CD14-positive monocyte (primary cell): ENCODE measurements around the gene PLA2G3. TPM values are rescaled to one million over a fixed set of nuclear protein-coding genes. Genes with fewer than 3 reads are reported as not detected.

ENCODE experiments used
- DNase-seq, 3 donors: peaks; one replicate each; pipeline ENCODE4 v3.0.0-alpha.2; 2011 to 2022
- H2AFZ ChIP-seq: 2 replicates; pipeline ENCODE4 v1.6.0; 2012; ENCODE audit warnings: mild to moderate bottlenecking, low read depth, low read length, inconsistent platforms; ENCODE audit not compliant: insufficient read depth, poor library complexity, severe bottlenecking
- H3K27ac ChIP-seq, 2 donors: 1 replicate in 1 of 2; 2 replicates in 1 of 2; pipeline ENCODE4 v1.5.1; 2012 to 2013; ENCODE audit warnings: low read length in 2 of 2, control low read depth in 1 of 2, inconsistent platforms in 1 of 2, low read depth in 1 of 2, mild to moderate bottlenecking in 1 of 2
- H3K27me3 ChIP-seq, 2 donors: one replicate each; pipeline versions ENCODE4 v1.6.0 to v1.6.1; 2011 to 2013; ENCODE audit warnings: low read length in 2 of 2; ENCODE audit not compliant: control insufficient read depth in 2 of 2, insufficient read depth in 2 of 2
- H3K36me3 ChIP-seq, 2 donors: replicated peaks in 1 of 2; 1 replicate in 1 of 2; 2 replicates in 1 of 2; pipeline versions ENCODE4 v1.5.1 to v1.6.1; 2012 to 2013; ENCODE audit warnings: low read length in 2 of 2, control low read depth in 1 of 2, inconsistent platforms in 1 of 2, mild to moderate bottlenecking in 1 of 2; ENCODE audit not compliant: insufficient read depth in 2 of 2, control insufficient read depth in 1 of 2
- H3K4me1 ChIP-seq, 2 donors: 1 replicate in 1 of 2; 2 replicates in 1 of 2; pipeline versions ENCODE4 v1.5.1 to v1.6.1; 2012 to 2013; ENCODE audit warnings: low read length in 2 of 2, control low read depth in 1 of 2, inconsistent platforms in 1 of 2, mild to moderate bottlenecking in 1 of 2, moderate library complexity in 1 of 2; ENCODE audit not compliant: insufficient read depth in 2 of 2, control insufficient read depth in 1 of 2
- H3K4me2 ChIP-seq: replicated peaks from 2 replicates; pipeline ENCODE3; 2012; ENCODE audit warnings: low read length, moderate library complexity, mild to moderate bottlenecking; ENCODE audit not compliant: poor library complexity, severe bottlenecking; ENCODE audit errors: extremely low read depth
- H3K4me3 ChIP-seq, 3 experiments: fragments of 200-600 bp in 1 of 3; sonication (generic) in 1 of 3; replicated peaks in 1 of 3; 1 replicate in 2 of 3; 2 replicates in 1 of 3; pipeline ENCODE4 v1.5.1; 2011 to 2013; ENCODE audit warnings: low read length in 3 of 3, mild to moderate bottlenecking in 3 of 3, control low read depth in 2 of 3, low read depth in 2 of 3, inconsistent platforms in 1 of 3, moderate library complexity in 1 of 3
- H3K79me2 ChIP-seq: 2 replicates; pipeline ENCODE4 v1.6.0; 2012; ENCODE audit warnings: mild to moderate bottlenecking, control low read depth, inconsistent platforms, low read length, moderate library complexity; ENCODE audit not compliant: insufficient read depth
- H3K9ac ChIP-seq: 2 replicates; pipeline ENCODE4 v1.6.0; 2017; ENCODE audit warnings: low read length, mild to moderate bottlenecking; ENCODE audit not compliant: insufficient read depth, poor library complexity, severe bottlenecking
- H3K9me3 ChIP-seq, 2 donors: replicated peaks in 1 of 2; 1 replicate in 1 of 2; 2 replicates in 1 of 2; pipeline versions ENCODE4 v1.5.1 to v1.6.1; 2012 to 2013; ENCODE audit warnings: low read length in 2 of 2, control low read depth in 1 of 2; ENCODE audit not compliant: control insufficient read depth in 1 of 2, insufficient read depth in 1 of 2
- H4K20me1 ChIP-seq: 2 replicates; pipeline ENCODE4 v1.6.0; 2012; ENCODE audit warnings: mild to moderate bottlenecking, low read length, control low read depth, moderate library complexity; ENCODE audit not compliant: insufficient read depth
- H3K27ac Mint-ChIP-seq, 7 donors: one replicate each; pipeline ENCODE4 v1.8.0; 2020; ENCODE audit warnings: mild to moderate bottlenecking in 7 of 7, mixed read lengths in 7 of 7, moderate library complexity in 6 of 7, inconsistent platforms in 2 of 7
- H3K27me3 Mint-ChIP-seq, 3 donors: one replicate each; pipeline ENCODE4 v1.8.0; 2021 to 2022; ENCODE audit warnings: low read depth in 3 of 3, mild to moderate bottlenecking in 3 of 3, mixed read lengths in 3 of 3, moderate library complexity in 3 of 3, inconsistent platforms in 1 of 3
- H3K36me3 Mint-ChIP-seq, 2 donors: one replicate each; pipeline ENCODE4 v1.8.0; 2020; ENCODE audit warnings: mixed read lengths in 2 of 2, inconsistent platforms in 1 of 2, mild to moderate bottlenecking in 1 of 2
- H3K4me1 Mint-ChIP-seq: one replicate; pipeline ENCODE4 v1.8.0; 2020; ENCODE audit warnings: mild to moderate bottlenecking, mixed read lengths
- H3K4me3 Mint-ChIP-seq, 2 donors: one replicate each; pipeline ENCODE4 v1.8.0; 2020; ENCODE audit warnings: mild to moderate bottlenecking in 2 of 2, mixed read lengths in 2 of 2, moderate library complexity in 1 of 2
- H3K9me3 Mint-ChIP-seq, 7 donors: one replicate each; pipeline ENCODE4 v1.8.0; 2020 to 2022; ENCODE audit warnings: mixed read lengths in 7 of 7, mild to moderate bottlenecking in 6 of 7, moderate library complexity in 6 of 7, inconsistent platforms in 2 of 7
- CTCF ChIP-seq: fragments of 200-600 bp; IDR thresholded peaks from one replicate; pipeline ENCODE4 v1.8.0; 2022; ENCODE audit warnings: antibody characterized with exemption, mild to moderate bottlenecking
- WGBS: methylation state at CpG from one replicate; pipeline ENCODE4 v1.1.5; 2013; ENCODE audit warnings: missing lambda C conversion rate; ENCODE audit not compliant: insufficient coverage; 5-methylcytosine and 5-hydroxymethylcytosine counted together
- intact Hi-C, 2 donors: fragments of 100-400 bp; cut with micrococcal nuclease; formaldehyde crosslinking; loops; one replicate each; pipeline versions ENCODE4 v1.15.0 to v1.15.1; 2023
- polyA plus RNA-seq, 3 donors: library from polyadenylated mRNA; depleted of rRNA in 1 of 3; unstranded in 2 of 3; stranded (reverse) in 1 of 3; fragments of 300-500 nt in 2 of 3; fragments of >200 nt in 1 of 3; fragmentation: Illumina TruSeq in 2 of 3; gene quantifications; 1 replicate in 2 of 3; 2 replicates in 1 of 3; pipeline ENCODE4 v1.2.3, GENCODE V29; 2012 to 2021

PLA2G3 gene
- polyA plus RNA-seq, 3 donors = not detected

GRCh38 chr22:31105282-31105929, 34.9 kb downstream of the PLA2G3 start:
- Histone ChIP-seq H3K79me2 (no peaks in the 10 kb centered on the region), H3K27ac (no peak overlapping the region), H3K4me2 (no peak overlapping the region), H3K9ac (no peak overlapping the region), H3K9me3 (no peaks in the 10 kb centered on the region), H2AFZ (no peak overlapping the region), H3K4me1 (peaks cover 12 to 14% of the 10 kb centered on the region in 2 donors), H3K4me3 (no peak overlapping the region), H3K27me3 (peaks cover 0 to 2% of the 10 kb centered on the region in 2 donors), H3K36me3 (peaks cover 0 to 1% of the 10 kb centered on the region in 2 donors), H4K20me1 (no peaks in the 10 kb centered on the region)
- intact Hi-C loops = loop anchor here (5.0 to 10.0 kb wide), 3 partner anchors 127 to 169 kb away; no protein-coding TSS in a partner anchor
- DNase-seq = no peak
- H3K27ac Mint-ChIP-seq = peak overlapping the region in 1 of 7 donors; percentile 9
- peaks cover 0 to 1% (median 0%) of the 10 kb centered on the region in 7 donors for H3K9me3 Mint-ChIP-seq
- no peak for TF ChIP-seq CTCF
- peaks cover 5 to 20% (median 14%) of the 10 kb centered on the region in 3 donors for H3K27me3 Mint-ChIP-seq
- H3K36me3 Mint-ChIP-seq = peaks cover 9 to 14% of the 10 kb centered on the region in 2 donors
- 83% methylated on average over 9 of the region's 11 CpGs for WGBS
- no peak overlapping the region for H3K4me3 Mint-ChIP-seq
- H3K4me1 Mint-ChIP-seq = peaks cover 11% of the 10 kb centered on the region

- Histone ChIP-seq H3K4me3 (no peak overlapping the region), H3K9ac (no peak overlapping the region), H3K27ac (no peak overlapping the region), H3K79me2 (no peaks in the 10 kb centered on the region), H3K9me3 (no peaks in the 10 kb centered on the region), H2AFZ (no peak overlapping the region), H3K4me2 (no peak overlapping the region), H4K20me1 (no peaks in the 10 kb centered on the region), H3K27me3 (peaks cover 0 to 2% of the 10 kb centered on the region in 2 donors), H3K36me3 (peaks cover 3 to 7% of the 10 kb centered on the region in 2 donors), H3K4me1 (peaks cover 12 to 14% of the 10 kb centered on the region in 2 donors)
- Mint-ChIP-seq H3K27ac (no peak overlapping the region), H3K27me3 (peaks cover 5 to 20% (median 14%) of the 10 kb centered on the region in 3 donors), H3K9me3 (peaks cover 0 to 1% (median 0%) of the 10 kb centered on the region in 7 donors), H3K4me1 (peaks cover 11% of the 10 kb centered on the region), H3K36me3 (peaks cover 13 to 18% of the 10 kb centered on the region in 2 donors), H3K4me3 (no peak overlapping the region)
- intact Hi-C loops = loop anchor here (5.0 to 10.0 kb wide), 3 partner anchors 127 to 170 kb away; no protein-coding TSS in a partner anchor
- 91% methylated on average over 28 of the region's 35 CpGs for WGBS
- no peak for TF ChIP-seq CTCF
- no peak for DNase-seq
Measured at GRCh38 chr22:31104869-31105268, 35.4 kb downstream of the PLA2G3 start.
